ENCODE data around the gene BABAM1. TPM values are rescaled to one million over a fixed set of nuclear protein-coding genes. Genes with fewer than 3 reads are reported as not detected.

Gene BABAM1
- total RNA-seq, 6 donors from 2014 or later = 45.1 to 95.3 (median 82.3) TPM

DNA sequence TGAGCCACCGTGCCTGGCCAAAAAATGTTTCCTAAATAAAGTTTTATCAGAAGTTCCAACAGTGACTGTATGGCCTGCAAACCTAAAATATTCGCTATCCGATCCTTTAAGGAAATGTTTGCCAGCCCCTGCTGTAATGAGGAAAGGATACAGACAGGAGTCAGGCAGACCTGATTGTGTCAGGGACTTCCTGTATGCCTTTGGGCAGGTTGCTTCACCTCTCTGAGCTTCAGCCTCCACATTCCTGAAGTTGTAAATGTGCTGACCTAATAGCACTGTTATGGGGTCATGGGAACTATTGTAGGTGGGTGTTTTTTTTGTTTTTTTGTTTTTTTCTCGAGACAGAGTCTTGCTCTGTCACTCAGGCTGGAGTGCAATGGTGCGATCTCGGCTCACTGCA is 29.7 kb downstream of the BABAM1 start:
- Histone ChIP-seq H3K36me3 (peaks cover 0 to 9% (median 4%) of the 10 kb centered on the region in 4 donors), H3K9me3 (no peaks in the 10 kb centered on the region), H3K27me3 (no peaks in the 10 kb centered on the region), H3K27ac (no peak overlapping the region), H3K4me3 (no peak overlapping the region), H3K4me1 (peaks cover 3 to 36% (median 8%) of the 10 kb centered on the region in 4 donors)
- TF ChIP-seq, protein P1, sequence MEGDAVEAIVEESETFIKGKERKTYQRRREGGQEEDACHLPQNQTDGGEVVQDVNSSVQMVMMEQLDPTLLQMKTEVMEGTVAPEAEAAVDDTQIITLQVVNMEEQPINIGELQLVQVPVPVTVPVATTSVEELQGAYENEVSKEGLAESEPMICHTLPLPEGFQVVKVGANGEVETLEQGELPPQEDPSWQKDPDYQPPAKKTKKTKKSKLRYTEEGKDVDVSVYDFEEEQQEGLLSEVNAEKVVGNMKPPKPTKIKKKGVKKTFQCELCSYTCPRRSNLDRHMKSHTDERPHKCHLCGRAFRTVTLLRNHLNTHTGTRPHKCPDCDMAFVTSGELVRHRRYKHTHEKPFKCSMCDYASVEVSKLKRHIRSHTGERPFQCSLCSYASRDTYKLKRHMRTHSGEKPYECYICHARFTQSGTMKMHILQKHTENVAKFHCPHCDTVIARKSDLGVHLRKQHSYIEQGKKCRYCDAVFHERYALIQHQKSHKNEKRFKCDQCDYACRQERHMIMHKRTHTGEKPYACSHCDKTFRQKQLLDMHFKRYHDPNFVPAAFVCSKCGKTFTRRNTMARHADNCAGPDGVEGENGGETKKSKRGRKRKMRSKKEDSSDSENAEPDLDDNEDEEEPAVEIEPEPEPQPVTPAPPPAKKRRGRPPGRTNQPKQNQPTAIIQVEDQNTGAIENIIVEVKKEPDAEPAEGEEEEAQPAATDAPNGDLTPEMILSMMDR (IDR thresholded peaks at IDR 0.05) = no peak
- no peak for TF ChIP-seq POLR2AphosphoS5 (IDR thresholded peaks at IDR 0.05)
- TF ChIP-seq POLR2A (IDR thresholded peaks at IDR 0.05) = no peak
- TF ChIP-seq EP300 (IDR thresholded peaks at IDR 0.05) = no peak
- DNase-seq (no peak), ATAC-seq (ENCODE audit: low FRiP score in 2 of 2) (no peak)
- 89% methylated on average over 6 of the region's 6 CpGs for WGBS, 2 donors

DNA sequence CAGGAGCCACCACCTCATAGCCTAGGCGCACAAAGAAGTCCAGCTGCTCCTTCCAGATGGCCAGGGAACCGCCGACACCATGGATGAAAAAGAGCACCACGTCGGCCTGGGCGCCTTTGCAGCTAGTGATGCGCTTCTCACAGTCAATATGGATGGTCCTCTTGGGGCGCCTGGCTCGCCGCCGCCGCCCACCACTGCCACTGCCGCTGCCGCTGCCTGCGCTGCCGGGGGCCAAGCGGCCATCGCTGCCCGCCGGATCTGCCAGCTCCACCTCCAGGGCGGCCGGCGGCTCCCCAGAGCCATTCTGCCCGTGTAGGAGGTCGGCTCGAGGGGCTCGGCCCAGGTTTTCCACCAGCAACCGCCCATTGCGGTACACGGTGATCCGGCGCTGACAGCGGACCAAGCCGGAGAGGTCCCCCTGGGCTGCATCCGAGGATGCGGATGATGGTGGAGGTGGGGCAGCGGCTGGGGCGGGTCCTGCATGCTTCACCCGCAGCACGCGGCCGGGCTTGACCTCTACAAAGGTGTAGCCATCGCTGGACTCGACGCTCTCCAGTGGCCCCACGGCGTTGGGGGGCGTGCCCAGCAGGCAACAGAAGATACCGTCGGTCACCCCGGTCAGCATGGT is 33.9 kb downstream of the BABAM1 start:
- 94 to 95% methylated on average over 7 to 40 of the region's 51 CpGs for WGBS, 2 donors
- H3K27me3 ChIP-seq = no peaks in the 10 kb centered on the region
- no peak overlapping the region for H3K27ac ChIP-seq
- ATAC-seq (ENCODE audit: low FRiP score in 2 of 2) (no peak), DNase-seq (peak in 1 of 2 donors; percentile 86)
- no peaks in the 10 kb centered on the region for H3K9me3 ChIP-seq
- H3K36me3 ChIP-seq = peaks cover 0 to 9% (median 4%) of the 10 kb centered on the region in 4 donors
- peaks cover 22 to 57% (median 32%) of the 10 kb centered on the region in 4 donors for H3K4me1 ChIP-seq
- no peak overlapping the region for H3K4me3 ChIP-seq
- TF ChIP-seq EP300 (IDR thresholded peaks at IDR 0.05) (no peak), POLR2AphosphoS5 (IDR thresholded peaks at IDR 0.05) (no peak), POLR2A (IDR thresholded peaks at IDR 0.05) (no peak)
- TF ChIP-seq, protein P1 (IDR thresholded peaks at IDR 0.05) = no peak

DNA sequence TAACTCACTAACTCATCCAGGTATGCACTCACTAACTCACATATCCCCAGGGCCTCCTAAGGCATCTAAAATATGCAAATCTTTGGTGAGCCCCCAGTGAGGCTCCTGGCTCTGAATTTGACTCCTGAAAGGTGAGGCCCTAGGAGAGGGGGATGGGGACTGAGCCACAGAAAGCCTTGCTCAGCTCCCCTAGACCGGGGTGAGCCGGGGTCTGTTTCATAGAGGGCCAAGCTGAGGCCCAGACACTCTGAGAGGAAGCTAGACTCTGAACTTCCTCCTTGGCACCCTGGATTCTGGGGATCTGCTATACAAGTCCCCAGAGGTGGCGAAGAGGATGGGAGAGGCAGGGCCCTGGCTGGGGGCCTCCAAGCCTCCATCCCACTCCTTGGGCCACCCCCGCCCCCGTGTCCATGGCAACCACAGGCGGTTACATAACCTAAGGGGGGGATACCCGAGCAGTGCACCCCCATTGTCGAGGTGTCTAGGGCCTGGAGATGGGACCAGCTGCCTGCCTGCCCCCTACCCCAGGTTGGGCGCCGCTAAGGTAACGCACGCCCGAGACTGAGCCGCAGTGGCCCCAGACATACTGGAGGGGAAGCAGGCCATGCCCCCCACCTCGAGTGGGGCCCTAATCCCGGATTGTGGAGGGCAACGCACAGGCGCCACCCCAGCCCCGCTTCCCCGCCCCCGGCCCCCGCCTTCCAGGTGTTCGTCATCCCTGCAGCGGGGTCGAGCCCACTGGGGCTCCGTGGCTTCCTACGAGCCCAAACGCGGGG is 35.3 kb downstream of the BABAM1 start:
- 16 to 30% methylated on average over 2 to 17 of the region's 29 CpGs for WGBS, 2 donors
- no peaks in the 10 kb centered on the region for H3K27me3 ChIP-seq
- H3K4me1 ChIP-seq = peaks cover 30 to 69% (median 42%) of the 10 kb centered on the region in 4 donors
- ATAC-seq (ENCODE audit: low FRiP score in 2 of 2) (peak in 1 of 2 donors; percentile 2), DNase-seq (peak; percentile 42 to 79)
- H3K9me3 ChIP-seq = no peaks in the 10 kb centered on the region
- H3K4me3 ChIP-seq = peak overlapping the region; percentile 81 to 95 (median 90)
- peak overlapping the region; percentile 70 to 96 (median 85) for H3K27ac ChIP-seq
- TF ChIP-seq POLR2A (IDR thresholded peaks at IDR 0.05) = no peak
- no peak for TF ChIP-seq EP300 (IDR thresholded peaks at IDR 0.05)
- no peak for TF ChIP-seq POLR2AphosphoS5 (IDR thresholded peaks at IDR 0.05)
- TF ChIP-seq, protein P1 (IDR thresholded peaks at IDR 0.05) = no peak
- H3K36me3 ChIP-seq = peaks cover 0 to 7% (median 3%) of the 10 kb centered on the region in 4 donors

DNA sequence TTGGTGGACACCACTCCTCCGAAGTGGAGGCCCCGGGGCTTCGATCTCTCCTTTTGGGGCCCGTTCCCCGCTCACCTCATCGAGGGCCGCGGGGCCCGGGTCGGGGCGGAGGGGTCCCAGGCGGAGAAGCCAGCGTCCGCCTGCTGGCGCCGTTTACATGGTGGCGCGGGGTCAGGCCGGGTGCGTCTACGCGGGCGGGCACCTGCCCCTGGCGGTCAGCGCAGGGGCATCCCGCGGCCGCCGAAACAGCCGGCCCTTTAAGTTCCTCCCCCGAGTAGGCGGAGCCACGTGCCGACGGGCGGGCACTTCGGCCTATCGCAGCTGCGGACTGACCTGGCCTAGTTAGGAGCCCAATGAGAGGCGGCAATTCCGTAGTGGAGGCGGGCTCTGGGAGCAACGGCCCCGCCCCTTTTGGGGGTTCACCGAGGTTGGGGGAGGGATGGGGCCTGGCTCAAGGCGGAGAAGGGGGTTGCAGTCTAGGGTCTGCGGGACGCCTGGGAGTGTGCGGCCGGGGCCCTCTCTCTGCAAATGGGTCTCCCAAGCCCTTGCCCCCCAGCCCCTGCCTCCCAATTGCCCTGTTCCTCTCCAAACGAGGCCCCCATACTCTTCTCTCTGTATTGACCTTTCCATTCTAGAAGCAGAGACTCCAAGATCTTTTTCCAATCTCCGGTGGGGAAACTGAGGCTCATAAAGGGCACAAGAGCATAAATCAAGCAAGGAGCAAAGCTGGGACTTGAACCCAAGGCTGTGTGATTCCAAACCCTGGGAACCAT is 36.1 kb downstream of the BABAM1 start, which contains the start of gene ABHD8:
Gene ABHD8 (minus strand): TSS at position 259 of the 773 bp plus-strand sequence. CDS start 1,809 bp downstream, outside the sequence.
- Histone ChIP-seq H3K4me1 (peaks cover 30 to 69% (median 42%) of the 10 kb centered on the region in 4 donors), H3K27me3 (no peaks in the 10 kb centered on the region), H3K4me3 (peak within 1 kb of the TSS; percentile 81 to 95 (median 90)), H3K9me3 (no peaks in the 10 kb centered on the region), H3K27ac (peak within 1 kb of the TSS; percentile 70 to 96 (median 85)), H3K36me3 (peaks cover 0 to 7% (median 3%) of the 10 kb centered on the region in 4 donors)
- ATAC-seq (ENCODE audit: low FRiP score in 2 of 2) (peak; percentile 91 to 93), DNase-seq (peak; percentile 98 to 99)
- 2 to 6% methylated on average over 9 to 43 of the region's 52 CpGs for WGBS, 2 donors
- TF ChIP-seq, protein P1 (IDR thresholded peaks at IDR 0.05) = peak; percentile 68 to 95 (median 93)
- TF ChIP-seq POLR2AphosphoS5 (IDR thresholded peaks at IDR 0.05) (peak in 1 of 2 donors; percentile 80), EP300 (IDR thresholded peaks at IDR 0.05) (no peak), POLR2A (IDR thresholded peaks at IDR 0.05) (peak in 2 of 4 donors; percentile 79 to 85)

Measured in upper lobe of left lung (tissue), 6 donors.